ENCODE data around the gene TAL1.

The TAL1 gene

DNA sequence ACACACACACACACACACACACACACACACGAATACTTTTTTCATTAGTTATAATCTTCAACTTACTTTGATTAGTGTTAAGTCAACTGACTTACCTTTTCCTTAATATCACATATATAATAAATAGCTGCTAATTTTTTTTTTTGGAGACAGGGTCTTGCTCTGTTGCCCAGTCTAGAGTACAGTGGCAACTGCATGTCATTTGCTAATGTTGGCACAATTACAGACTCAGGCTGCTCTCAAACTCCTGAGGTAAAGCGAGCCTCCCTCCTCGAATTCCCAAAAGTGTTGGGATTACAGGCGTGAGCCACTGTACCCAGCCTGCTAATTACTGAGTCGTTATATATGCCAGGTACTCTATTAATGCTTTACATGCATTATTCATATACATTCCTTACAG, 20.8 kb upstream of the TAL1 start:
- H3K27ac Mint-ChIP-seq, result no peak overlapping the region
- TF ChIP-seq, protein P1, sequence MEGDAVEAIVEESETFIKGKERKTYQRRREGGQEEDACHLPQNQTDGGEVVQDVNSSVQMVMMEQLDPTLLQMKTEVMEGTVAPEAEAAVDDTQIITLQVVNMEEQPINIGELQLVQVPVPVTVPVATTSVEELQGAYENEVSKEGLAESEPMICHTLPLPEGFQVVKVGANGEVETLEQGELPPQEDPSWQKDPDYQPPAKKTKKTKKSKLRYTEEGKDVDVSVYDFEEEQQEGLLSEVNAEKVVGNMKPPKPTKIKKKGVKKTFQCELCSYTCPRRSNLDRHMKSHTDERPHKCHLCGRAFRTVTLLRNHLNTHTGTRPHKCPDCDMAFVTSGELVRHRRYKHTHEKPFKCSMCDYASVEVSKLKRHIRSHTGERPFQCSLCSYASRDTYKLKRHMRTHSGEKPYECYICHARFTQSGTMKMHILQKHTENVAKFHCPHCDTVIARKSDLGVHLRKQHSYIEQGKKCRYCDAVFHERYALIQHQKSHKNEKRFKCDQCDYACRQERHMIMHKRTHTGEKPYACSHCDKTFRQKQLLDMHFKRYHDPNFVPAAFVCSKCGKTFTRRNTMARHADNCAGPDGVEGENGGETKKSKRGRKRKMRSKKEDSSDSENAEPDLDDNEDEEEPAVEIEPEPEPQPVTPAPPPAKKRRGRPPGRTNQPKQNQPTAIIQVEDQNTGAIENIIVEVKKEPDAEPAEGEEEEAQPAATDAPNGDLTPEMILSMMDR (IDR thresholded peaks at IDR 0.05; ENCODE audit: unreplicated experiment in 3 of 3), result no peak
- no peaks in the 10 kb centered on the region for H3K4me1 Mint-ChIP-seq
- H3K36me3 Mint-ChIP-seq (ENCODE audit: low read depth), result peaks cover 17% of the 10 kb centered on the region
- H3K27me3 Mint-ChIP-seq (ENCODE audit: low read depth), result no peaks in the 10 kb centered on the region
- no peaks in the 10 kb centered on the region for H3K9me3 Mint-ChIP-seq
- H3K4me3 Mint-ChIP-seq, result no peak overlapping the region

- Mint-ChIP-seq H3K9me3 (no peaks in the 10 kb centered on the region), H3K36me3 (ENCODE audit: low read depth) (peaks cover 14% of the 10 kb centered on the region)
- TF ChIP-seq, protein P1 (IDR thresholded peaks at IDR 0.05; ENCODE audit: unreplicated experiment in 3 of 3), result no peak
Observed at GRCh38 chr1:47252369-47252768, 20.3 kb upstream of the TAL1 start.

DNA sequence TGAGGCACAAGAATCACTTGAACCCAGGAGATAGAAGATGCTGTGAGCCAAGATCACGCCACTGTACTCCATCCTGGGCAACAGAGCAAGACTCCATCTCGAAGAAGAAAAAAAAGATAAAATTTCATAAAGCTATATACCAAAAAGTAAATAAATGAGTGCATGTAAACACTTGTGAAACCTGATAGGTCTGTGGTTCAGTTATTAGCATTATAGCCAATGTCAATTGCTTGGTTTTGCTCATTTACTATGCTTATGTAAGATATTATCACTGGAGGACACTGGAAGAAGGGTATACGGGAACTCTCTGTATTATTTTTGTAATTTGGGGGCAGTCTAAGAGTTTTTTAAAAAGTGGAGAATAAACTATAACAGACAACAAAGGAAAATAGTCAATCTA, 17.7 kb upstream of the TAL1 start:
- Mint-ChIP-seq H3K9me3 (no peaks in the 10 kb centered on the region), H3K27me3 (ENCODE audit: low read depth) (peaks cover 15% of the 10 kb centered on the region), H3K27ac (no peak overlapping the region), H3K36me3 (ENCODE audit: low read depth) (peaks cover 10% of the 10 kb centered on the region), H3K4me3 (no peak overlapping the region), H3K4me1 (no peaks in the 10 kb centered on the region)
- TF ChIP-seq, protein P1 (IDR thresholded peaks at IDR 0.05; ENCODE audit: unreplicated experiment in 3 of 3), result no peak

More at GRCh38 chr1:47252369-47252768, 20.3 kb upstream of the TAL1 start:
- H3K4me3 Mint-ChIP-seq, result no peak overlapping the region
- H3K4me1 Mint-ChIP-seq, result no peaks in the 10 kb centered on the region
- no peaks in the 10 kb centered on the region for H3K27me3 Mint-ChIP-seq (ENCODE audit: low read depth)
- H3K27ac Mint-ChIP-seq, result no peak overlapping the region

DNA sequence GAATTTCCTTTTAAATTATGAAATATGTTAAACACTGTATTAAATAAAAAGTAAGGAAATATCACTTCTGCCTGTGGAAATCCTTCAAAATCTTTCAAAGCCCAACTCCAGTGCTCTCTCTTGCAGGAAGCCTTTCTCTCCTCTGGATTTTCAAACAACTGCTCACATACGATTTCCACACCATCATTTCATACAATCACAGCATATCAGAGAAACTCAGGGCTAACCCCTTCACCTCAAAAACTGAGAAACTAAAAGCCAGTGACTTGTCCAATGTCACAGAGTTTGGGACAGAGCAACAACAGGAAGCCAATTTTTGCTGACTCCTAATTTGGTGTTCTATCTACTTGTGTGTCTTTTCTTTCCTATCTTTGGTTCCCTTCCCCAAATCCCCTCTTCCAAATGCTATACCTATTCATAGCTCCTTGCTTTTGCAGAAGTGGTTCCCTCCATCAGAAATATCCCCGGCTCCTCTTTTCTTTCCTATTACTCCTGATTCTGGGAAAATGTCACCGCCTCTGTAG, 12.4 kb upstream of the TAL1 start:
- Mint-ChIP-seq H3K4me1 (no peaks in the 10 kb centered on the region), H3K9me3 (no peaks in the 10 kb centered on the region), H3K4me3 (no peak overlapping the region), H3K27me3 (ENCODE audit: low read depth) (peaks cover 63% of the 10 kb centered on the region), H3K27ac (no peak overlapping the region), H3K36me3 (ENCODE audit: low read depth) (peaks cover 4% of the 10 kb centered on the region)
- TF ChIP-seq, protein P1 (IDR thresholded peaks at IDR 0.05; ENCODE audit: unreplicated experiment in 3 of 3), result no peak

DNA sequence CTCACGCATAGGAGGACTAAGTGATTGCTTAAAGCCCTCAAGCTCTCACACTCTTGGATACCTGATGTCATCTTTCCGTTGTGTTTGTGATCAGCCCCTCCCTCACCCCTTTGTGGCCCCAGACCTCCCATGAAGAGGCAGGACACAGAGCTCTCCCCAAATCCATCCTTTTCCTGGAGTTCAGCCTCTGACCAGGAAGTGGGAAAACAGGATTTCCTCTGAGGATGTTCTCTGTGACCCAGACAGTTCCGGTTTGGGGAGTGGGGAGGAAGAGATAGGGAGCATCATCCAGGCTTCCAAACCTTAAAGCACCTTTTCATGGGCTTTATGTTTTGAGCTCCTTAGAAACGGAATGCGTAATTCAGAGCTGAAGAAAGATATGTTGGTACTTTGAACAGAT, 11.9 kb upstream of the TAL1 start:
- H3K27me3 Mint-ChIP-seq (ENCODE audit: low read depth), result peaks cover 68% of the 10 kb centered on the region
- peaks cover 2% of the 10 kb centered on the region for H3K36me3 Mint-ChIP-seq (ENCODE audit: low read depth)
- H3K4me3 Mint-ChIP-seq, result no peak overlapping the region
- no peaks in the 10 kb centered on the region for H3K9me3 Mint-ChIP-seq
- H3K27ac Mint-ChIP-seq, result no peak overlapping the region
- no peaks in the 10 kb centered on the region for H3K4me1 Mint-ChIP-seq
- TF ChIP-seq, protein P1 (IDR thresholded peaks at IDR 0.05; ENCODE audit: unreplicated experiment in 3 of 3), result no peak

All from nephron (organoid).